CD4-positive, alpha-beta T cell treated with Interleukin-15 for 4 hours (primary cell): ENCODE measurements around the gene GPNMB.
"Not testable (repeated sequence)": the region's sequence is repeated elsewhere in the genome, so short reads cannot be mapped to it uniquely, and the experiment has no call there.

ENCODE experiments used
- DNase-seq: peaks from one replicate; pipeline ENCODE4 v3.0.0-alpha.2; 2020; ENCODE audit warnings: low spot score

GPNMB gene

DNA sequence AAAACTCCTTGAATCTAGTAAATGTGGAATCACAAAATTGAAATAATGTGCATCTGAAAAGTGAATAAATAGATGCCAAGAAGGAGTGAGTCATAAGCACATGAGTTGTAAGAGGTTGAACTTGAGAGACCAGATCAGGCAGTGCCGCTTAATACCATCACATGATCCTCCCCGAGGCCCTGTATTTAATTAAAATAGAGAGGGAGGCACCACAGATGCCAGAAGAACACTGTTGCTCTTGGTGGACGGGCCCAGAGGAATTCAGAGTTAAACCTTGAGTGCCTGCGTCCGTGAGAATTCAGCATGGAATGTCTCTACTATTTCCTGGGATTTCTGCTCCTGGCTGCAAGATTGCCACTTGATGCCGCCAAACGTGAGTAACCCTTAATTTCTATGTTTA is at the start of gene GPNMB:
GPNMB (plus strand) TSS at position 221 of the 400 bp plus-strand sequence; CDS start at position 304, 83 bp downstream.
- no peak for DNase-seq

DNA sequence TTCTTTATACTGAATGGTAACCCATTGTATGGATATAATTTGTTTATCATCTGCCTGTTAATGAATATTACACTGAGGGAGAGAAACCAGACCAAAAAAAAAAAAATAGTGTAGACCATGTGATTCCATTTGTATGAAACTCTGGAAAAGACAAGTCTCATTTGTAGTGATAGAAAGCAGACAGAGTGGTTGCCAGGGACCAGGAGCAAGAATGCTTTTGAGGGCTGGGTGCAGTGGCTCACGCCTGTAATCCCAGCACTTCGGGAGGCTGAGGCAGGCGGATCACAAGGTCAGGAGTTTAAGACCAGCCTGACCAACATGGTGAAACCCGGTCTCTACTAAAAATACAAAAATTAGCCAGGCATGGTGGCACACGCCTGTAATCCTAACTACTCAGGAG is 48.8 kb upstream of the GPNMB start:
- not testable (repeated sequence) for DNase-seq

DNA sequence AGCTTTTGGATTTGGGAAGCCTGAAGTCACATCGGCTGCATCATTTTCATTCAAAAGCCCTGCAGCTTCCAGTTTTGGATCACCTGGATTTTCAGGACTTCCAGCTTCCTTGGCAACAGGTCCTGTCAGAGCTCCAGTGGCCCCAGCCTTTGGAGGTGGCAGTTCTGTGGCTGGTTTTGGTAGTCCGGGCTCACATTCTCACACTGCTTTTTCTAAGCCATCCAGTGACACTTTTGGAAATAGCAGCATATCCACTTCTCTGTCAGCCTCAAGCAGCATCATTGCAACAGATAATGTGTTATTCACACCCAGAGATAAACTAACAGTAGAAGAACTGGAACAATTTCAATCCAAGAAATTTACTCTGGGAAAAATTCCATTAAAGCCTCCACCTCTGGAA is 46.2 kb upstream of the GPNMB start:
- DNase-seq = no peak

DNA sequence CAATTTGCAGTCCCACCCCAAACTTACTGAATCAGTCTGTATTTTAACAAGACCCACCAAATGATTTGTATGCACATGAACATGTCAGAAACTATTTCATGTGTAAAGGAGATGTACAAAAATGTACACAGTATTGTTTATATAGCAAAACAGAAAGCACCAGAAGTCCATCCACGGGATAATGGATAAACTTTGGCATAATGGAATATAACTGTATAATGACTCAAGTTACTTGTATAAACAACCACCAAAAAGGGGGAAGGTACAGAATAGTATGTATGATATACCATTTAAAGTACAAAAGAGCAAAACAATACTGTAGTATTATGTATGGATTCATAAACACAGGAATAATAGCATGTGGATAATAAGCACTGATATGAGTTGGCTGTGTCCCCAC is 42.3 kb upstream of the GPNMB start:
- DNase-seq = no peak

DNA sequence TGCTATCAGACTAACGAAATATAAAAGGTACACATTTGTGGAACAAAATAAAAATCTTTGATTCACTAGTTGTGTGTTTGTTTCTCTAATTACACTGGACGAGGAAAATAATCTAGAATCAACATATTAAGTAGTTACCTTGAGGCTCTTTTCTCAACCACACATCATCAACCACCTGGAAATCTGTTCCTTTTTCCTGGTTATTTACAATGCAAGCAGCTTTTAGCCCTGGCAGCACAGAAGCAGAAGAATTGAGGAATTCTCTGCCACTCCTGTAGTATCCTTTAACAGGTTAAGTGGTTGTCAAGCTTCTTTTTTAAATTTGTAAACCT is 41.0 kb upstream of the GPNMB start:
- no peak for DNase-seq

DNA sequence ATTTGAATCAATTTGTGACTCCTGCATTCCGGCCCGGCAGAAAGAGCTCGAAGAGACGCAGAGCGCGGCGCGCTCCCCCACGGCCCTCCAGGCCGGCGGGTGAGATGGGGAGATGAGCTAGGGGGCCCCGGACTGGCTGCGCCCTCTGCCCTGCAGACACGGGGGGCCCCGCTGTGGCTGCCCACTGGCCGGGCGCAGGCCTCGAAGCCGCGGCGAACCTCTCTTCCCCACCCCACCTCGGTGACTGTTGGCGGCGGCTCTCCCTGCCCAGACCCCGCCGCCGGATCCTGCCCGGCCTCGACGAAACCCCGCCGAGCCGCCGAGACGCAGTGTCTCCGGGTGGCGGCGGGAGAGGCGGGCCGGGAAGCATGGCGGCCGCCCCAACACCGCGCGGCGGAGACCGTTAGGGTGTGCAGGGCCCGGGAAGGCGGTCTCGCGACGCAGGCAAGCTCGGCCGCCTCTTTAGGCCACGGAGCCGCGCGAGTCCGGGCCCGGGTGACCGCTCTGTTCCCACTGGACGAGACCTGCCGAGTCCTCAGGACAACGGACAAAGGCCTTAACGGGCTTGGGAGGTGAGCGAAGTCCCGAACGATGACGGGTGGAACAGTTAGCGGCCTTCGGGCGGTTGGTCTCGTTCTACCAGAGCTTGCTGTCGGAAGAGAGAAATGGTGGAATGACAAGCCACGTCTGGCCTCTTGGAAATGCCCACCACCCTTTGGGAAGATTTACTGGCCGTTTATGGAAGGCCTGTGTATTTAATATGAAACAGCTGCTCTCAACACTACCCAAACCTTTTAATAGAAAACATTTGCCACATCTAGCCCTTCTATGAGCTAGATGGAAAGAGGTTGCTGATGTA is 40.4 kb upstream of the GPNMB start:
- no peak for DNase-seq

DNA sequence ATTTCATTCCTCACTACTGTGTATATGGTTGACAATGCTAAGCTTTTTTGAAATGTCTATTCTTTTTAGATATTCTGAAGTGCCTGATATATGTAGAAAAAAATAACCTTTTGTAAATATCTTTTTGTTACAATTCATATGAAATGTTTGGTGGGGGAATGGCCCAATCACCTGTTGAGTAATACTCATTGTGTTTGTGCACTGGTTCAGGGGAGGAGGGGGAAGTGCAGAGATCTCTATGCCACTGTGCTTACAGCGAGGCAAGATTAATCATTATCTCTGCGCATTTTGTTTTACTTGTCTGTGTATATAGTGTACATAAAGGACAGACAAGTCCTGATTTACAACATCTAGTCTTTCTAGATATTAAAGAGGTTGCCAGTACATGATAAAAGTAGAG is 39.6 kb upstream of the GPNMB start:
- no peak for DNase-seq

DNA sequence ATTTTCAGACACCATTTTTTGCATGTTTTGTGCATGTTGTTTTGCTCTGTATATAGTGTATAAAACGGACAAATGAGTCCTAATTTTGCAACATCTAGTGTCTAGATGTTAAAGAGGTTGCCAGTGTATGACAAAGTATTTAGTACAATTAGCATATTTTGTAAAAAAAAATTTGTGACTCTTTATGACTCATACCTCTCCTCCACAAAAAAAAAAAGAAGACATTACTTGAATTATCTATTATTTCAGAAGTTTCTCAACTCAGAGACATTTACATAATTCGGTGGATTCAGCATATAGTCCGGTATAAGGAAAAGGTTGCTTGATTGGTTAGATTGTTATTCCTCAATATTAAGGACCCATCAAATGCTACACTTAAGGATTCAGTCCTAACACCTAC is 38.7 kb upstream of the GPNMB start:
- DNase-seq = no peak

DNA sequence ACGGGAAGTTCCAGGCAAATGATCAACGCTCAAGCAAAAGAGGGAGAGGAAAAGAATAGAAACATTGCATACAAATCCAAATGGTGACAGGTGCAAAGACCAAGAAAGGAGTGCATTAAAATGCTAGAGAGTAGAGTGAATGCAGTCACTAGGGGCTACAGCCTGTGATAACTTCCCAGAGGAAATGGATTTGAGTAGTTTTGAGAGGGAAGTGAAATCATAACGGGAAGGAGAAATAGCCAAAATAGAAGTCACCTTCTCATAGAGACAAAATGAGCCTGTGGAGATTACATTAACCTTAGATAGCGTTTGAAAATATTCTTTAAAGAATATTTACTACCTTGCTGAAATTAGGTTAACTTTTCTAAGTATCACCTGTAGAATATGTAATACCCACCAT is 38.3 kb upstream of the GPNMB start:
- no peak for DNase-seq

DNA sequence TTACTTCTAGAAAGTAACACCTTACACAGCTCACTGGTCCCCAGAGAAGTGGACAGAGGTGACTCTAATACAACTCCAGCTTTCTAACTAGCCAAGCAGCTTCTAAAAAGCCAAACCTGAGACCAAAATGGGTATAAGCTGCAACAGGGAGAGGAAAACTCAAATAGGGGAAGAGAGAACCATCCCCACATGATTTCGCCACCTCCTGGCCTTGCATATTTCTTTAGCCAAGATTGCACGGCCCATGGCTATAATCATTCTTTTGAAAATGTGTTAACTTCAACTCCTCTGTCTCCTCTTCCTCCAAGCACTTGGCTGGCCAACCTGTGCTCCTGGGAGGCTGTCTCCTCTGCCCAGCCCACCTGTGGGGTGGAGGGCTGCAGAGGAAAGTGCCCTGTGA is 36.1 kb upstream of the GPNMB start:
- no peak for DNase-seq

DNA sequence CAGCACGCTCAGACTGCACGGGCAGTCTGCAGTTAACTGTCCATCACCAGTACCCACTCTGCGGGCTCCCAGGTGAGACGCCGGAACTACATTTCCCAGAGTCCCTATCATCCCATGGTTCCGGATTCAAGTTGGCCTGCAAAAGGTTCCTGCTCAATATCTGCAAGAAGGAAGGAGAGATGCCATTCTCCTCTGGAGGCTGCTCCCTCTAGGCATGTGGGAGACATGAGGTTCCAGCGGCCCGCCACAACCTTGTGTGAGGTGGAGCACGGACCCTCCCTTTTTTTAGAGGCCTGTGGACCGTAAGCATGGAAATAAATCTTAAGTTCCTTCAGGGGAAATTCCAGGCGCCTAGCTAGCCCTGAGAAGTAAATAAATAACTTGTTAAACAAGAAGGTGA is 35.0 kb upstream of the GPNMB start:
- no peak for DNase-seq

DNA sequence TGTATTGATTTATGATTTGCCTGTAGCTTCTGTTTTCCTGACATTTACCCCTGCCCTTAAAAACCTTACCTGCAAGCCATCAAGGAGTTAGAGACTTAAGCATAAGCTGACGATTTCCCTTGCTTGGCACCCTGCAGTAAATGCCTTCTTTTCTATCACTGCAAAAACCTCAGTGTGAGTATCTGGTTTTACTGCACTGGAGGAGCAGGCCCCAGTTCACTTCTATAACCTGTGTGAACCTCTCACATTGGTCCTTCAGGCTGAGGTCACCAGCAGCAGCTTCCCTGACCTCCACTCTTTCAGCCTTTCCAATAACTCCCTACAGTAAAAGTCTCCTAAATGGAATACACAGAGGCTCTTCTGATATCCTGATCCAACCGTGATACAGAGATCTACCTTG is 34.2 kb upstream of the GPNMB start:
- DNase-seq = no peak

DNA sequence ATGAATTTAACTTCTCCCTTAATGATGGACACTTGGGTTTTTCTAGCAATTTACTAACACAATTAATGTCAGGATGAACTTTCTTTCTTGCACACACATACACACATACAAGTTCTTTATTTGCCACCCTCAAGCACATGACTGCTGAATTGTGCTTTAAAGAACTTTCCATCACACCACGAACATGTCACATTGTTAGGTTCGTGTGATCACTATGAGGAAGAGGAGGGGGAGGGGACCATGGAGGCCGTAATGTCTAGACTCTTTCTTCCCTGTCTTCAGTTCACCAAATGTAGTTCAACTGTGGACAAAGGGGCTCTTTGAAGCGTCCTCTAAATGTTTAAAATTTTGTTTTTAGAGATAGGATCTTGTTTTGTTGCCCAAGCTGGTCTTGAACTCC is 33.7 kb upstream of the GPNMB start:
- DNase-seq = no peak

DNA sequence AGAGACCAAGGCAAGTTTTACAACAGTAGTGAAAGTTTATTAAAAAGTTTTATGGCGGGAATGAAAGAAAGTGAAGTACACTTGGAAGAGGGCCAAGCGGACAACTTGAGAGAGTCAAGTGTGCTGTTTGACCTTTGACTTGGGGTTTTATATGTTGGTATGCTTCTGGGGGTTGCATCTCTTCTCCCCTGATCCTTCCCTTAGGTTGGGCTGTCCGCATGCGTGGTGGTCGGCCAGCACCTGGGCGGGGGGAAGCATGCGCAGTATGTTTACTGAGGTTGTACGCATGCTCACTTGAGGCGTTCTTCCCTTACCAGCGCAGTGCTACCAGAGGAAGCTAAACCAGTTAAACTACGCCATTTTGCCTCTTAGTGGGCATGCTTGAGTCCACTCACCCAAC is 32.8 kb upstream of the GPNMB start:
- no peak for DNase-seq

DNA sequence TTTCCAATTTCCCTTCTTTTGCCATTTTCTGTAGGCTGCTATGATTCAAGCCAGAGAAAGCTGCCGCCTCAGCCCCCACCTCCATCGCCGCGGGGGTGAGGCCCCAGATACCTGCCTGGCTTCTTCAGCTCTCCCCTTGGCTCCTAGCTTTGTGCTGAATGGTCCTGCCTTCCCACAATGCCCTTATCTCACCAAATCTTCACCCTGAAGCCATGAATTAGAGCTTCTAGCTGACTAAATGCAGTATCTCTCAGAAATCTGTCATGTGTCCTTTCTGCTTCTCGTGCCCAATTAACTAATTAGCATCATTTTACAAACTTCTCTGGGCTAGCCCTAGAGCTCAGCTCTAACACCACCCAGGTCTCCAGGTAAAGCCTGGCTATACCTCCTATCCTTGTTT is 32.2 kb upstream of the GPNMB start:
- DNase-seq = no peak

DNA sequence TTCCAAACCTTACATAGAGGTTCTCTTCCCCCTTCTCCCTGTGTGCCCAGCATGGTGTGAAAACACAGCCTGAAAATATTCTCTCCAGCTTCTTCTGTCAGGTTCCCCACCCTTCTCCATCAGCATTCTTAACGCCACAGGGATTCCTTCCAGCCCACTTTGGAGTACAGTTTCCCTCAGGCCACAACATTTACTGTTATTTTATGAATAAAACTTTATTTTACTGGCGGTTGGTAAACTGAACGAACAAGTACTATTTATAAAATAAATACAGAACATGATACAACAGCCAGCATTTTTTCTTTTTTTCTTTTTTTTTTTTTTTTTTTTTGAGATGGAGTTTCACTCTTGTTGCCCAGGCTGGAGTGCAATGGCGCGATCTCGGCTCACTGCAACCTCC is 31.6 kb upstream of the GPNMB start:
- DNase-seq = no peak

DNA sequence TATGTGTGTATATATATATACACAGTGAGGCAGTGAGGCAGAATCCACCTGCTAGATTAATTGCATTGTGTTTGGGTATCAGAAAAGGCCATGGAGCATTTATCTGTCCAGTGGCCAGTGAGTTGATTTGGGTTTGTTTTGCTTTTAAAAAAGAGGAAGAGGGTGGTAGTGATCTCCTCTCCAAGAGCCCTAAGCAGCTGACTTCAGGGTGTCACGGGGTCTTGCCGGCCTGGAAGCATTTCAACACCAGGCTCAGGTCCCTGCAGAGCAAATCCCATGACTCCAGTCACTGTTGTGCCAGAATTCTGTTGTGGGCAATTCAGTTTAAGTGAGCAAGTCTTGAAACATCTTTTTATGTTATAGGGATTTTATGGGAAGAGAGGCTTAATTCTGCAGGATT is 30.6 kb upstream of the GPNMB start:
- DNase-seq = no peak

DNA sequence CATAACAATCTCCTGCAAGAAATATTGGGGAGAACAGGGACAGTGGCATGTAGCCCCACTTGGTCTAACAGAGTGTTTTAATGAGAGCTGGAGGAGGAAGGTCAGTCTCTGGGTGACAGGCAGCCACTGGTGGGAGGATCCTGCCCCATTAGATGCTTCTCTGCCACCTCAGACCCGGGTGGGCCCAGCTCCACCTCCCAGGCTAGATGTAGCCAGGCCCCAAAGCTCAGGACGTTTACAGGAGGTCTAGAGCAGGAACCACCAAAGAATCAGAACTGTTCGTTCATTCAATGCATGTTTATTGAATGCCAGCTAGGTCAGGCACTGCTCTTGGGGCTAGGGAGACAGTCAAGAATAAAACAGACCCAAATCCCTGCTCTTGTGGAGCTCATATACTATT is 28.4 kb upstream of the GPNMB start:
- no peak for DNase-seq

DNA sequence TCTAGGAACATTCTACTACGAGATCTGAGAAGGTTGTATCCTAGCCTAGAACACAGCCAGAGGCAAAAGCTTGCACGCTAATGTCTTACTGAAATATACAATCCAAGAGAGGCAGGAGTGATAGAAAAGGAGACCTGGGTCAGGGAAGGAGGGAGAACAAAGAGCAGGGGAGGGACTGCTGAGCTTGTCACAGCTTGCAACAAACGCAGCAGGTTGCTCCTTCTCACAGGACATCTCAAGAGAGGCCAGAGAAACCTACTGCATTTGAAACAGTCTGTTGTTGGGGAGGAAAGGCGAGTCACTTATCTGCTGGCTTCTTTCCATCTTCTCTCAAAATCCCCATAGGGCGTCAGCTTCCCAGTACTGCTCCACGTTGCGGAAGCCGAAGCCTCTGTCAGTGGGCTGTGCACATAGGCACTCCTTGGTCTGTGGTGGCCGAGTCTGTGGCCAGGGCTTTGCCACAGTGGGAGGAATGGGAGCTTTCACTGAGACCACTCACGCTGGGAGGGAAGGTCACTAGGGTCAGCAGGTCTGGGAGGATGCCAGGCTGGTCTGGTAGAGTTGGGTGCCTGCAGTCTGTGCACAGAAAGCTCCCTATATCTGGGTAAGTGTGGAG is 25.8 kb upstream of the GPNMB start:
- DNase-seq = no peak

DNA sequence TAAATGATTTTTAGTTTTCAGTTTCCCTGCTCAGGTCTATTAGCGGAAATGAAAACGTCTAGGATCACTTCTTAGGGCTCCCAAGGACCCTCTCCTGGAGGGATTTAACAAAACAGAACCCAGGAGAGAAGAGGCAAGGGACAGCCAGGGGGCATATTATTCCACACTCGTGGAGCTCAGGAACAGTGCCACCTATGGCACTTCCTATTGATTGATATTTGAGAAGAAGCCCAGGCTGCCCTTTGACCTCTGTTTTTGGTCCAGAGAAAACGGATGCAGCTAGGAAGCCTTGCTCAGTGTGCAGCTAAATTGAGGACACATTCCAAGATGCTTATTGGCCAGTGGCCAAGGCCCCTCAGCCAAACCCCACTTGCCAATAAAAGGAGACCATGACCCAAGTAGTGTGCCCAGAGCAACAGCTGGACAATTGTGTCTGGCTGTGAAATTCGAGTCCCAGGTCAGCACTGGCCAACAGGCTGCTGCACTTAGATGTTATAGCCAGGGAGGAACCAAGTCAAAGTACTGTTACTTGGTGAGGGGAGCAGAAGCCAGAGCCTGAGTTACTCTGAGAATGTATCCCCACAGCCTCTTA is 24.0 kb upstream of the GPNMB start:
- no peak for DNase-seq

DNA sequence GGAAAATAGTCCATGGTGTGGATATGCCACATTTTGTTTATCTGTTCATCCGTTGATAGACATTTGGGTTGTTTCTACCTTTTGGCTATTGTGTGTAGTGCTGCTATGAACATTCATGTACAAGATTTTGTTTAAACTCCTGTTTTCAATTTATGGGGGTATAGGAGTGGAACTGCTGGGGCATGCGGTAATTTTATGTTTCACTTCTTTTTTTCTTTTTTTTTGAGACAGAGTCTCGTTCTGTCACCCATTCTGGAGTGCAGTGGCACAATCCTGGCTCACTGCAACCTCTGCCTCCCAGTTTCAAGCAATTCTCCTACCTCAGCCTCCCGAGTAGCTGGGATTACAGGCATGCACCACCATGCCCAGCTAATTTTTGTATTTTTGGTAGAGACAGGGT is 22.2 kb upstream of the GPNMB start:
- not testable (repeated sequence) for DNase-seq

DNA sequence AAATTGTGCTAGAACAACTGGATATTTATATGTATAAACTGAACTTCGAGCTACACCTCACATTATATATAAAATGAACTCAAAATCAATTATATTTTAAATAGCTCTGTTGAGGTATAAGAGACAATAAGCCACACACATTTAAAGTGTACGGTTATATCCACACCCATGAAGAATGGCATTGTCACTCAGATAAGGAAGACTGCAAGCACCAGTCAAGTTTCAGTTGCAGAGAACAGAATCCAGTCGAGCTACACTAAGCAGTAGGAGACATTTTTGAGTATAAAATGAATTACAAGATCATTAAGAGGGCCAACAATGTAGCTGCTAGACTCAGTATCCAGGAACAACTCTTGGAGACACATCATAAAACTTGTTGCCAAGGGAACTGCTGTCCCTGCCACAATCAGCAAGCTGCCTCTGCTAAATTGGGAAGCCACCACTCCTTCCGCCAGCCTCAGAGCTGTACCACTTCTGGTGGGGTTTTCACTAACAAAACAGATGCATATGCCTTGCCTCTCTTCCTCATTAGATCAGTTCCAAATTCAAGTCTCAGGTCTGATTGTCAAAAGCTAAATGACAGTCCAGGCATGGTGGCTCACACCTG is 19.6 kb upstream of the GPNMB start:
- DNase-seq = no peak

DNA sequence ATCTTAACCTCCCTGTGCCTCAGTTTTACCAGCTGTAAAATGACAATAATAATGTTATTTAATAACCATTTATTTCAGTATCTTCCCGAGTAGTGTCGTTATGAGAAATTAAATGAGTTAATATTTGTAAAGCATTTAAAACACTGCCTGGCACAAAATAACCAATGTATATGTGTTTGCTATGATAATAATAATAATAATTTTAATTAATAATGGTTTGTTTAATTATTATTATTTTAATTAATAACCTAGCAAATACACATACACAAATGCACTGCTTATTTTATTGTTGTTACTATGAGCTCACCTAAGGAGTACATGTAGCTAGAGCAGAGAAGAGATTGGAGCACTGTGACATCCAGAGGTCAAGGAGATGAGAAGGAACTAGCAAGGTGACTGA is 18.2 kb upstream of the GPNMB start:
- DNase-seq = no peak
